HG03378 (cell line): ENCODE measurements around the gene SP2.

Experiments
- ATAC-seq: cut with Tn5 transposase; IDR thresholded peaks from one replicate; pipeline ENCODE4 v1.9.1; 2021; ENCODE audit warnings: mild to moderate bottlenecking, moderate library complexity; ENCODE audit not compliant: unreplicated experiment

Gene SP2

DNA sequence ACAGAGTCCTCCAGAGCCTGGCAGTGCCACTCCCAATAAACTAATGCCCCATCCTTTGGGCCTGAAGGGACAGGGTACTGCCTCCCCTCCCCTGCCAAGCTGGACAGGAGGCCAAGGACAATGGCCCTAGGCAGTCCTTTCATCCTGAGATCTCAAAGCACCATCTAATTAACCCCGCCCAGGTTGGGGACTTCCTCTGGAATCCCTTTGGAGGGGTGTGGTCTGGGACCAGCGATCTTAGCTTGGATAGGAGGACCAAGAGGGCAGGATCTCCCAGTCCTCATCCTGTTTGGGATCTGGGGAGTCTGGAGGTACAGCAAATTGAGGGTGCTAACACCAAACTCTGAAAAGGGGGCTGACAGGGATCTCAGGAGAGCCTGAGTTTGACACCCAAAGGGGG is 26.9 kb upstream of the SP2 start:
- ATAC-seq, result no peak

DNA sequence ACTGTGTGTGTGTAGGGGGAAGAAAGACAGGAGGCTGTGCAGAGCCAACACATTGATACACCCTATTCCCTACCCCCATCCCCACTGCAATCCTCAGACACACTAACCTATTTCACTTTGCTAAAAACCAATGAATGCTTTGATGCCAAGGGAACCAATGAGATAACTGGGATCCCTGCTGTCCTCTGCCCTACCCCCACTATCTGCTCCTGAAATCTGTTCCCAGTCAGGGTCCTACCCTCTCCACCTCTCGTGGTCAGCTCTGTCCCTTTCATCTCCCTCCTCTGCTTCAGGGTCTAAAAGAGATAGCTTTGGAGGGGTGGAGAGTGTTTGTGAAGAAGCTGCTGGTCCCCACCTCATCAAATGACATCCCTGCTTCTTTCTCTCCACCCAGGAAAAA is 26.0 kb upstream of the SP2 start:
- ATAC-seq, result no peak

DNA sequence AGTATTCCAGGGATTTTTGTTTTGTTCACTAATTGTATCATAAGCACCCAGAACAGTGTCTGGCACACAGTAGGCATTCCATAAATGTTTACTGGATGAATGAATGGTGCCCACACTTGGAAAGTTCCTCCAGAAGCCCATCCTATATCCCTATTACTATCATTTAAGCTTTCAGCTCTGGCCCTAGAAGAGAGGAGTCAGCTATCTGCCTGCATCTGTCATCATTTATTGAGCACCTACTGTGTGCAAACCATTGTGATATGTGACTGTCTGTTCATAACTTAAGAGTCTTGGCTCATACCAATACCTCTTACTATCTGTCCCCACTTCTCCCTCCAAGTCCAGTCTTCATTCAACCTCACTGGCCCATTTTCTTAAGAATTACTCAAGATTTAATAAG is 25.0 kb upstream of the SP2 start:
- no peak for ATAC-seq

DNA sequence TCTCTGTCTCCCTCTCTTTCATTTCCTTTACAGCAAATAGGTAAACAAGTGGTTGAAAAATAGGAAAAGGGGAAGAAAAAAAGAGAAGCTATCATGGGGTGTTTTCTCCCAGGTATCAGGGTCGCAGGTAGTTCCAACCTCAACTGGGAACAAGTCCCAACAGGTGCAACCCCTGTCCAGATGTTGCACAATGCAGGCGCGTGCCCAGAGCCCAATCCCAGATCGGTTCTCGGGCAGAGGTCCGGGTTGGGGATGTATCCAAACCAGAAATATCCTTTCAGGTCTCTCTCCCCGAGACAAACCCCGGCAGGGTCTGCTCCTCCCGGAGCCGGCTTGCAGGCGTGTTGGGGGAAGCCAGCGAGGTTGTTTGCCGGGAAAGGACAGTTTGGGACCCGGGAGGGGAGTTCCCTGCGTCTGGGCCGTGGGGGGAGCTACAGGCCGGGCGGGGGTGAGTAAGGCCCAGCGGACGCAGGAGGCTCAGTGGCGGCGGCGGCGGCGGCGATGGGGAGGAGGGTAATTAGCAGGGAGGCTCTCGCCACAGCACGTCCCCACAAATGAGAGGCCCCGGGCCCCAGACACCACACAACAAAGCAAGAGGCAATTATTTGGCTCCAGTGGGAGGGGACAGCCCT is 23.9 kb upstream of the SP2 start:
- ATAC-seq, result no peak

DNA sequence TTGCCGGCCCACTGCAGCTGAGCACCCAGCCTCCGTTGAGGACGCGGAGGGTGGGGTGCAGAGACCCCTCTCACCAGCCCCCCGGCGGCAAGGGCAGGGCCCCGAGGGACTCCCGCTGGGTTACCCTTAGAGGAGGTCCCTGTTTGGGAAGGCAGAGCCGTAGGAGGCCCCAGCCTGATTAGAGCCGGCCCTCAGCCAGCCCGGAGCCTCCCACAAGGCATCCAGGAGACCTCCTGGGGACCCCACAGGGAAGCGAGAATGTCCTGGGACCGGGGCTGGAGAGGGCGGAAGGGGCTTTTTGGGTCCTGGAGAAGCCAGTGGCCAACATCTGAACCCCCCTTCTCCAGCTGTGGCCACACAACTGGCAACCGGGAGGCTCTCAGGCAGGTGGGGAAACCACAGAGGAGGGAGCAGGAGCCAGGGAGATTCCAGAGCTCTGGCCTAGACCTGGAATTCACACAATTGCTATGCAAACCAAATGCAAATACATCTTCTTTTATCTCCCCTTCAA is 23.3 kb upstream of the SP2 start:
- no peak for ATAC-seq

DNA sequence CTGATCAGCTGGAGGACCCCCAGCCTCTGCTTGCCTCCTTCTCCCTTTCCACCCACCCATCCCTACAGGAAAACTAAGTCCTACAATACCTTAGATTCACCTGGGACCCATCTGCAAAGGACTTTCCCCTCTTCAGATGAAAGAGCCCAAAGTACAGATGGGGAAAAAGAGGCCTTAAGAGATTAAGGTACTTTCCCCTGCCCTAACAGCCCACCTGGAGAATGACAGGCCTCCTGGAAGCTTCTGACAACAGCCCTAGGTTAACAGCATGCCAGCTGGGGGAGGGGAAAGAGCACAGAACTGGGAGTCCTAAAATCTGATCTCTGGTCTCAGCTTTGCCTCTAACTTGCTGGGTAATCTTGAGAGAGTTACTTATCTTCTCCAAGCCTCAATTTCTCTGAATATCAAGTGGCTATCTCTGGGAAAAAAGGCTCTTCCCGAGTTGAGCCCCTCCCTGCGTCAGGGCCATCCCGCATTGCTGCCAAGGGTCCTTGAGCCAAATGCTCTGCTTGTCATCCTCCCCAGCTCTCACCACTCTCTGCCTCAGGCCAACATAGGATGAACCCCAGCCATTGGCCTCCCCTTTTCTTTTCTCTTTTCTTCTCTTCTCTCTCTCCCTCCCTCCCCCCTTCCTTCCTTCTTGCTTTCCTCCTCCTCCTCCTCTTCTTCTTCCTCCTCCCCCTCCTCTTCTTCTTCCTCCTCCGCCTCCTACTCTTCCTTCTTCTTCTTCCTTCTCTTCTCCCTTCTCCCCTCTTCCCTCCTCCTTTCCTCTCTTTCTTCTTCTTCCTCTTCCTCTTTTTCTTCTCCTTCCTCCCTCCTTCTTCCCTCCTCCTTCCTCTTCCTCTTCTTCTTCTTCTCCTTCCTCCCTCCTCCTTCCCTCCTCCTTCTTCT is 22.6 kb upstream of the SP2 start:
- ATAC-seq, result no peak

DNA sequence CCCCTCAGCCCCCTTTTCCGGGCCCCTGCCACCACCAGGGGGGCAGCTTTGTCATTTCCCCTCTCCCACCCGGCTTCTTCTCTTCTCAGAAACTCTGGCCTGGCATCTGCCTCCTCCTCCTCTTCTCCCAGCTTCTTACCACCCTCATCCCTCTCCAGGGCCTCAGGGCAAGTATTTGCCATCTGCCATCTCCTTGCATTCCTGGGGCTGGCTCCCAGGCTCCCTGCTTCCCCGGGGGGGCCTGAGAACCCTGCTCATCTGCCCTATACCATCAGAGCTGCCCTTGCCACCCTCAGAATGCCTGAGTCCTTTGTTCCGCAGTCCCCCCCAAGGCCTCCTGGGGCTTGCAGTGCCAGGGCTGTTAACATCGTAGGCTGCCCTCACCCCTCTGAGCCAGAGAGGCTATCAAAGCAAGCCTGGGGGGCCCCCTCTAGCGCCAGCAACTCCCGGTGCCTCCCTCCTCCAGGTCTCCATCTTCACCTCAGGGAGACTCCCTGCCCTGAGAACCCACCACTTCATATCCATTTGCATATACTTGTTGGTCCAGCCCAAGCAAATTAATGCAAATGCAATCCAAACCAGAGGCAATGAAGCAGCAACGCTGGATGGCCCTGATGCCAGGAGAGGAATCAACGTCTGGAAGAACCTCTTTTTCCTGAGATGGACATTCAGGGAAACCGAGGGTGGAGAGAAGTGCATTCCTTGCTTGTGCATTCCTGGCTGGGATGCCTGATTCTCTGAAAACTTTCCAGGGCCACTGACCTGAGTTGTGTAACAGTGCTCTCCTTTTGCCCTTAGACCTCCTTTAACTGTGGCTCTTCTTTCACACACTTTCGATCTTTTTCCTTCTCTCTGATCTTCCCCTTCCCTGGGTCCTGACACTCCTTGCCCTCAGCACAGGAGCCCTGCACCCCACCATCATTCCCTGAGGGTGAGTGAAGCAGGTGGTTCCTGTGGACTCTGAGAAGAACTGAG is 20.7 kb upstream of the SP2 start:
- ATAC-seq, result no peak

DNA sequence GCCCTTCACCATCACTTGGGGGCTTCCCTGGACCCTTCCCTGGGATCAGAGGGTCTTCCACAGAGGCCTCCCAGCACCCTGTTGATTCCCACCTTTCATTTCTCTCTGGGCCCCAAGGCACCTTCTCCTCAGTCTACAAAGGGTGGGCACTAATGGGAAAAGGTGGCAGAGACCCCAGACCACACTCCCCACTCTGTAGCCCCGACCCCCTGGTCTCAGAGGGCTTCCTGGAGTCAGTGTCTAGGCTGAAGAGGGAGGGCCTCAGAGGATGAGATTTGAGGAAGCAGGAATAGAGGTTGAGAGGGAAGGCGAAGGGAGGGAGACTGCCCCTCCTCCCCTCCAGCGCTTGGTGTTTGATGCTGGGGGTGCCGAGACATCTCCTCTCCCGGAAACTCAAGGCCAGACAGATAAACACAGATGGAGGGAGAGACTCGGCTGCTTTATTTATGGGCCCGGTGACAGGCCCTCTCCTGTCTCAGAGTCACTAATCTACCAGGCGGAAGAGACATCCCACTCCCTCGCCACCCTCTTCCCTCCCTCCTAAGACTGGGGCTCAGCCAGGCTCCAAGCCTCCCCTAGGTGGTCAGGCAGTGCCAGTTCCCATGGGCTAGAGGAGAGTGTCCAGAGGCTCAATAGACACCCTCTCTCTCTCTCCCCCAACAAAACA is 18.5 kb upstream of the SP2 start:
- no peak for ATAC-seq

DNA sequence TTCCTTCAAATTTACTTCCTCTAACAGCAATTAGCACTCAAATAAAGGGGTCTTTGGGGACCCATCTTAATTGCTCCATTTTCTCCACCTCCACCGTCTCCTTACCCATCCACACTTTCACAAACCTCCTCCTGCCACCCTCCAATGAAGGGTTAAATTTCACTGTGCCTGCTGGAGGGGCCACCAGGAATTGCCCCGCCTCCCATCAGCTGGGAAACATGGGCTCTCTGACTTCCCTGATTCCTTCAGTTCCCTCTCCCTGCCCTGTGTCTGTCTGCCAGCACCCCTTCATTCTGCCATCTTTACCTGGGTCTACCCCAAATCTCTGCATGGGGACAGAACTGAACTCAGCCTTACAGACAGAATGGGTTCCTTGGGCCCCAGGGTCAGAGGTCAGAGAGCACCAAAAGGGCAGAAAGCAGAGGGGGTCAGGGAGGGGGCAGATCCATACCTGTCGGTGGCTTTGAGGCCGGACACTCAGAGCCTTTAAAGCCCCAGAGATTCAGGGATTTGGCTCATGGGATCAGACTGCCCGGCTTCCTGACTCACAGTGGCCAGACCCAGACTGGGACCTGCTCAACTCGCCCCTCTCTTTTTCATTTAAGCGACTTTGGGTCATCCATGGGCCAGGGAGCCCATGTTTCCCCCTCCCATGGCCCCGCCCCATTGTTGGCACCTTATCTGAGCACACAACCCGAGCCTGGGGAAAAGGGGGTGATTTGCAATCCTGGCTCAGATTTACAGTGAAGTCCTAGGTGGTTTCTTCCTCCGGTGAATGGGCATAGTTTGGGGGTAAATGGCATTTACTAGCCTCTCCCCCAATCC is 17.6 kb upstream of the SP2 start:
- no peak for ATAC-seq

DNA sequence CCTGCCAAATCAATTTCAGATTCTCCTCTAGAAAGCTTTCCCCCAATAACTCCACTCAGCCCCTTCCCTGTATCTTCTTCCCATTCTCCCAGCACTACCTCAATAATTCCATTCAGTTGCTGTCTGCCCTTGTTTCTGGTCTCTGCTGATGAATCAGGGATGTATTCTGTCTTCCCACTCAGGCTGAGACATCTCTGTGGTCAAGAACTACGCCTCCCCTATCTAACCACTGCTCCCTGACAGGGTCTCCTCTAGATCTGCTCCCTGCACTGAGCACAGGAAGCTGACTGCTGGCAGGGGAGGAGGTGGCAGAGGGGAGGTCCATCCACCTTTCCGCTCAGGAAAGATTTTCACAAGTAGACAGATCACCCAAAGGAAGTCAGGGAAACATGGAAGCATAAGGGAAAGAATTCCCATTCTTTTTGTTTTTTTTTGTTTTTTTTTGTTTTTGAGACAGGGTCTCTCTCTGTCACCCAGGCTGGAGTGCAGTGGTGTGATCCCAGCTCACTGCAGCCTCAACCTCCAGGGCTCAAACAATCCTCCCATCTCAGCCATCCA is 16.9 kb upstream of the SP2 start:
- ATAC-seq, result no peak

DNA sequence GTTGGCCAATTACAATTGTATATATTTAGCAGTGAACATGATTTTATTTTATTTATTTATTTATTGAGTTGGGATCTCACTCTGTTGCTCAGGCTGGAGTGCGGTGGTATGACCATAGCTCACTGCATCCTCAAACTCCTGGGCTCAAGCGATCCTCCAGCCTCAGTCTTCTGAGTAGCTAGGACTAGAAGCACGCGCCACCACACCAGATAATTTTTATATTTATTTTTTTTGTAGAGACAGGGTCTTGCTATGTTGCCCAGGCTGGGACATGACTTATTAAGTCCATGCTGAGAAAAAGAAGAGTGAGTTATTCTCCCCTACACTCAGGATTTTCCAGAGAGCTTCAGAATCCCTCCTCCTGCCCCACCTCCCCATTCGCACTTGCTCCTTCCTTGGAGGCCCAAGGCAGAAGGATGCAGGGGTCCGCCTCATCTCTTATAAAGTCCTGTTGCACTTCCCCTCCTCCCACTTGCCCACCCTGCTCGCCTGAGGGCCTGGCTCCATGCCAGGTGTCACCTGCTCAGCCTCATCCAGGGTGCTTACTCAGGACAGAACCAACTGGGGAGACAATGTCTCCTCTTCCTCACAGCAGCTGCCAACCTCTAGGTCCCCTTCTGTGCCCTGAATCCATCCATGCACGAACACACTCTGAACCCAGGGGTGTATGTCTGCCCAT is 16.1 kb upstream of the SP2 start:
- ATAC-seq, result no peak

DNA sequence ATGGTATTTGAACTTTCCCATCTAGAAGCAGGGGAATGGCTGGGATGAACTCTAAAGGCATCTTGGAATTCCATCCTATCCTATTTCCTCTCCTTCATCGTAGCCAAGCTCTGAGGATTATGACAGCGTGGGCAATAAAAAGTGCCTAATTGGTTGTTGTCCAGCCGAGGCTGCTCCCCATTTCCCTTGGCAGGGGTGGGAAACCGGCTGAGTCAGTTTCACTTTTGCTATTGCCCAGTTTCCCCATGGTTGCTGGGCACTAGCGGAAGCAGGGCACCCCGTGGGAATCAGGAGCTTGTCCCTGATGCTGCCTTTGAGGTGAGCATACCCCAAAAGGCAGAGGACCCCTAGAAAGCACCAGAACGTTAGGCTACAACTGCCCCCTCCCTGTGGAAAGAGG is 13.8 kb upstream of the SP2 start:
- ATAC-seq, result no peak

DNA sequence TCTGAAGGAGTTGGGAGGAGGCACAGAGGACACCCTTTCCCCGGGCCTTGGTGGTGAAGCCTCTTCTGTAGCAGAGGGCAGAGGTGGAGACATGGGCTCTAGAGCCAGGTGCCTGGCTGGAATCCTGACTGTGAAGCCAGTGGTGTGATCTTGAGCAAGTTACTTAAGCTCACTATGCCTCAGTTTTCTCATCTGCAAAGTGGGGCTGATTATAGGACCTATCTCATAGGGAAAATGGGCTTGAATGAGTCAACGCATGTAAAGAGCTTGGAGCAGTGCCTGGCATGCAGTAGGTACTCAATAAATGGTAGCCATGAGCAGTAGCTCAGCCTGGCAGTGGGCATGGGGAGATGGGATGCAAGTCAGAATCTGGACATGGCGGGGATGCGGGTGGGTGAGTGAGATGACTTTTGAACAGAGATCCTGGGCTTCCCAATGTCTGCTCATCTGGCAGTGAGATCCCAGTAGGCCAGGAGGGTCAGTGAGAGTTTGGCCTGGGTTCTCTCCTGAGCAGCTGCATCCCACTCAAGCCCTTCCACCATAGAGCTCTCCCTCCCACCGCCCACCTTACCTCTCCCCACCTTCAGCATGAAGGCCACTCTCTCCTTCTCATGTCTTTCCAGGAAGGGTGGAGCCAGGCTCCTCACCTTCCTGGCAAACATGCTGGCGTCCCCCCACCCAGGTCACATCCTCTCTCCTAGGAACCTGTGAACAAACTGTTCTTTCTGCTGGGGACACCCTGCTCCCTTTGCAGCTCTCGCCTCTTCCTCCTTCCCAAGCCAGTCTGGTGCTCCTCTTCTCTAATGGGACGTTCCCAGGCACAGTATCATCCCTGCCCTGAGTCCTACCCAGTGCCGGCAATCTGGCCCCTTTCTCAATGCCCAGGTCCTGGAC is 13.1 kb upstream of the SP2 start:
- ATAC-seq, result no peak

DNA sequence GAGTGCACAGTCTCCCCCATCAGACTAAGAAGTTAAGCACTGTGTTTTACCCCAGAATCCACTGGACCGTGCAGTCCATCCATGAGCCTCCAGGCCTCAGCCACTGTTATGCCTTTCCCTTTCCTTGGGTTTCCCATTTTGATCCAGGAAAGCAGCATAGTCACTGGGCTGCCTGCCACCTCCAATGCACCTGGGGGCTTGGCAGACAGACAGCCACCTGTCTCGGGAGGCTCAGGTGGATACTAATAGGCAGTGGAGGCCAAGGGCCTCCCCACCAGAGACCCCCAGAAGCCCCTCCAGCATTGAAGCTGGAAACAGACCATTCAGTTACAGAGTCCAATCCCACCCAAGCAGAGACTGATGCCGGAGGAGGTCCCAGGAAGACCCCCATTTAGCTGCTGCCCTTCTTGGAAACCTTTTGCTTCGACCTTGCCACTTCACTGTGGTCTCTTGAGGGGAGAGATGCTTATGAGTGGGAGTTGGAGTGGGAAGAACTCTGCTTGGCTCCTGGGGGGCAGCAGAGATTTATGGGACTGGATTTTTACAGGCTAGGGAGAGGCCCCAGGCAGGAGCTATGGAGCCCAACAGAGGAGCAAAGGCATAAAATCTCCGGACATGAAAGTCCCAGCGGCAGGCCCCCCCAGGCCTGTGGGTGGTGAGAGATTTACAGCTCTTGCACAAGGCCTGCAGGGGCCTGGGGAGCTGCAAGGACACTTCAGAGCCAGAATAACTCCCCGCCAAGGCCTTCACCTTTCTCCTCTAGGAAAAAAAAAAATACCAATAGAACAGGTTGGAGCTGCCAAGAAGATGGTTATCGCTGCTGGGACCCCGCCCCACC is 12.2 kb upstream of the SP2 start:
- no peak for ATAC-seq

DNA sequence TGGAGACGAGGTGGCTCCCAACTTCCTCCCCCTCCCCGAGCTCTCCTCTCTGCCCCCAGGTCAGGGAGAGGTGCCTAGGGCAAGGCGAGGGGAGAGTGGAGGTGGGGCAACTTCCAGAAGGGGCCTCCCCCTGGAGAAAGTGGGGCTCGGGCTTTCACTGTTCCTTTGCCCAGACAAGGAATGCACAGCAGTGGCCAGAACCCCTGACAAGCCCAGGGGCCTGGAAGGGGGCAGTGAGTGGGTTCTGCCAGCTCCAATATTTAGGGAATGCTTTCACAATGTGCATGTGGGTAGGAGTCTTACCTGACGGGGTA is 11.7 kb upstream of the SP2 start:
- ATAC-seq, result no peak

DNA sequence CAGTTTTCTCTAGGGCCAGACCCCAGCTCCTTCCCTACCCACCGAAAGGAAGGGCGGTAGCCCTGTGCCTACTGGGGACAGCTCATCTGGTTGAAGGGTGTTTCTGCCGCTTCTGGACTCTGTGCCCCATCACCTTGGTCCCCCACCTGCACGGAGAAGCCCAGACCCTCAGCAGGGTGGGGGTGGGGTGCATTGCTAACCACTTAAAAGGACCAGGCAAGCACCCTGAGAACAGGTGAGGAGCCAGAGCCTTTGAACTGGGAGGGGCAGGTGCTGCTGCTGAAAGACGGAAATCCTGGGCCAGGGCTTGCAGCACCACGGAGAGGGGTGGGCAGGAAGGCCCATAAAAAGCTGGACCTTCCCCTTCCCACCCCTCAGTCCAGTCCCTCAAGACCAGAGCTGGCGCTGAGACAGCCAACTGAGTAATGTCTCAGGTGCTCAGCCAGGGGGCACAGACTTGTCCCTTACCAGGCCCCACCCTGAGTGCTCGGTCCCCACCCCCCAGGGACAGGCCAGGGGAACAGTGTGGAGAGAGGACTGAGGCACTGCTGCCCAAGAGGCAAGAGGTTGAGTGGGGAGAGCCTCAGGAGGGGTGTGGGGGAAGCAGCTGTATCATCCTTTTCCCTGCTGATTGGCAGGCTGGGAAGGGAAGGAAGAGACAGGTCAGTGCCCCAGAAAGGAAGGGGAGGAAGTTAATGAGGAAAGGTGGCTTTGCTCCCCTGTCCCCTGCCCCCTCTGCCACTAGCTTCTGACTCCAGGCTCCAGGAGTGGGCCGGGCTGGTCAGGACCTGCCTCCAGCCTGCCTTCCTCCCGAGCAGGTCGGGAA is 10.9 kb upstream of the SP2 start:
- ATAC-seq, result no peak
